ENCODE data around the gene DOC2A. TPM values are rescaled to one million over a fixed set of nuclear protein-coding genes. Genes with fewer than 3 reads are reported as not detected.
"Not testable (repeated sequence)": the region's sequence is repeated elsewhere in the genome, so short reads cannot be mapped to it uniquely, and the experiment has no call there.

DOC2A gene
- total RNA-seq, 2 experiments from 2014 or later, result 0.14 TPM

DNA sequence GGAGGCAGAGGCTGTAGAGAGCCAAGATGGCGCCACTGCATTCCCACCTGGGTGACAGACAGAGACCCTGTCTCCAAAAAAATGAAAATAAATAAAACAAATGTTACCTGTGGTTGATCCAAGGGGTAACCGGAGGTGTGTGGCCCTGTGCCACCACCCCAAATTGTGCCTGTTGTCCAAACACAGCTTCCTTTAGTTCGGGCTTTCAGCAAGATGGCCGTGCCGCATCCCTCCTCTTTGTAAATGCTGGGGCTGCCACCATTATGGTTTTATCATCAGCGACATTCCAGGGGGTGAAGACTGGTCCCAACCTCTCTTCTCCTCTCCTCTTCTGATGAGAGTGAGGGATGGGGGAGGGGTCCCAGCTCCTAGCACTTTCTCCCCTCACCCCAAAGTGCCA, 12.1 kb upstream of the DOC2A start, which contains the start of gene C16orf92:
Gene C16orf92 (plus strand): TSS at position 312 of the 400 bp plus-strand sequence. CDS start 143 bp downstream, outside the sequence.
- ChIA-PET CTCF (interaction anchor here (1.0 to 1.1 kb wide), 2 partner anchors 10 to 331 kb away, joined by 3 read pairs; no protein-coding TSS in a partner anchor), POLR2A (no interaction called here)
- no peaks in the 10 kb centered on the region for H3K36me3 ChIP-seq (ENCODE audit: insufficient read depth, low read length)
- DNase-seq (no peak), ATAC-seq (ENCODE audit: poor library complexity) (no peak)
- no peak within 1 kb of the TSS for H3K4me3 Mint-ChIP-seq
- TF ChIP-seq, protein P1, sequence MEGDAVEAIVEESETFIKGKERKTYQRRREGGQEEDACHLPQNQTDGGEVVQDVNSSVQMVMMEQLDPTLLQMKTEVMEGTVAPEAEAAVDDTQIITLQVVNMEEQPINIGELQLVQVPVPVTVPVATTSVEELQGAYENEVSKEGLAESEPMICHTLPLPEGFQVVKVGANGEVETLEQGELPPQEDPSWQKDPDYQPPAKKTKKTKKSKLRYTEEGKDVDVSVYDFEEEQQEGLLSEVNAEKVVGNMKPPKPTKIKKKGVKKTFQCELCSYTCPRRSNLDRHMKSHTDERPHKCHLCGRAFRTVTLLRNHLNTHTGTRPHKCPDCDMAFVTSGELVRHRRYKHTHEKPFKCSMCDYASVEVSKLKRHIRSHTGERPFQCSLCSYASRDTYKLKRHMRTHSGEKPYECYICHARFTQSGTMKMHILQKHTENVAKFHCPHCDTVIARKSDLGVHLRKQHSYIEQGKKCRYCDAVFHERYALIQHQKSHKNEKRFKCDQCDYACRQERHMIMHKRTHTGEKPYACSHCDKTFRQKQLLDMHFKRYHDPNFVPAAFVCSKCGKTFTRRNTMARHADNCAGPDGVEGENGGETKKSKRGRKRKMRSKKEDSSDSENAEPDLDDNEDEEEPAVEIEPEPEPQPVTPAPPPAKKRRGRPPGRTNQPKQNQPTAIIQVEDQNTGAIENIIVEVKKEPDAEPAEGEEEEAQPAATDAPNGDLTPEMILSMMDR (IDR thresholded peaks at IDR 0.05), result no peak
- H3K27ac ChIP-seq (ENCODE audit: low read depth in 1 of 2, low read length in 2 of 2), result no peak within 1 kb of the TSS
- H3K4me1 Mint-ChIP-seq (ENCODE audit: low read depth), result peaks cover 12% of the 10 kb centered on the region
- peaks cover 14% of the 10 kb centered on the region for H3K27me3 Mint-ChIP-seq
- intact Hi-C loops (cut with DNase I, micrococcal nuclease), result loop anchor here in 1 of 2 experiments (1.0 to 5.0 kb wide), 3 partner anchors 176 to 376 kb away; no protein-coding TSS in a partner anchor
- no peak within 1 kb of the TSS for H3K27ac Mint-ChIP-seq
- H3K4me3 ChIP-seq (ENCODE audit: low read length), result no peak within 1 kb of the TSS
- no peaks in the 10 kb centered on the region for H3K9me3 Mint-ChIP-seq
- H3K36me3 Mint-ChIP-seq (ENCODE audit: low read depth), result no peaks in the 10 kb centered on the region
- H3K4me1 ChIP-seq (ENCODE audit: insufficient read depth, low read length), result peaks cover 13% of the 10 kb centered on the region
- H3K27me3 ChIP-seq (ENCODE audit: control insufficient read depth in 1 of 2, insufficient read depth in 2 of 2, low read length in 2 of 2), result peaks cover 0 to 6% of the 10 kb centered on the region in 2 experiments
- no peaks in the 10 kb centered on the region for H3K9me3 ChIP-seq (ENCODE audit: control insufficient read depth in 1 of 2, insufficient read depth in 1 of 2, low read length in 2 of 2)

DNA sequence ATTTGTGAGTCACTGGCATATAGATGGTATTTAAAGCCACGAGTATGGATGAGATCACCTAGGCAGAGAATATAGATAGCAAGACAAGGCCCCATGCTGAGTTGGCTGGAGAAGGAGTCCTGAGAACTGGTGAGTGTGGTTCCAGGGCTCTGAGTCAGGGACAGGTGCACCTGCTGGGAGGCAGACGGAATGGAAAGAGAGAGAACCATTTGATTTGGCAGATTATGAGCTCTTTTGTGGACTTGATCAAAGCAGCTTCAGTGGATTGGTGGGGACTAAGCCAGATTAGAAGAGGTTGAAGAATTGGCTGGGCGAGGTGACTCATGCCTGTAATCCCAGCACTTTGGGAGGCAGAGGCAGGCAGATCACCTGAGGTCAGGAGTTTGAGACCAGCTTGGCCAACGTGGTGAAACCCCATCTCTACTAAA, 7.9 kb upstream of the DOC2A start:
- Mint-ChIP-seq H3K36me3 (ENCODE audit: low read depth) (no peaks in the 10 kb centered on the region), H3K4me3 (peak overlapping the region; percentile 27), H3K27me3 (peaks cover 4% of the 10 kb centered on the region), H3K9me3 (no peaks in the 10 kb centered on the region), H3K4me1 (ENCODE audit: low read depth) (peaks cover 12% of the 10 kb centered on the region), H3K27ac (no peak overlapping the region)
- TF ChIP-seq, protein P1 (IDR thresholded peaks at IDR 0.05), result no peak
- Histone ChIP-seq H3K4me1 (ENCODE audit: insufficient read depth, low read length) (peaks cover 13% of the 10 kb centered on the region), H3K4me3 (ENCODE audit: low read length) (no peak overlapping the region), H3K9me3 (ENCODE audit: control insufficient read depth in 1 of 2, insufficient read depth in 1 of 2, low read length in 2 of 2) (no peaks in the 10 kb centered on the region), H3K27ac (ENCODE audit: low read depth in 1 of 2, low read length in 2 of 2) (no peak overlapping the region), H3K27me3 (ENCODE audit: control insufficient read depth in 1 of 2, insufficient read depth in 2 of 2, low read length in 2 of 2) (no peaks in the 10 kb centered on the region), H3K36me3 (ENCODE audit: insufficient read depth, low read length) (no peaks in the 10 kb centered on the region)
- intact Hi-C loops (cut with DNase I, micrococcal nuclease), result no loop called here
- CTCF ChIA-PET, result interaction anchor here (0.9 to 1.0 kb wide), 2 partner anchors 14 to 327 kb away, joined by 3 read pairs; no protein-coding TSS in a partner anchor
- no peak for DNase-seq
- no peak for ATAC-seq (ENCODE audit: poor library complexity)
- POLR2A ChIA-PET, result no interaction called here

DNA sequence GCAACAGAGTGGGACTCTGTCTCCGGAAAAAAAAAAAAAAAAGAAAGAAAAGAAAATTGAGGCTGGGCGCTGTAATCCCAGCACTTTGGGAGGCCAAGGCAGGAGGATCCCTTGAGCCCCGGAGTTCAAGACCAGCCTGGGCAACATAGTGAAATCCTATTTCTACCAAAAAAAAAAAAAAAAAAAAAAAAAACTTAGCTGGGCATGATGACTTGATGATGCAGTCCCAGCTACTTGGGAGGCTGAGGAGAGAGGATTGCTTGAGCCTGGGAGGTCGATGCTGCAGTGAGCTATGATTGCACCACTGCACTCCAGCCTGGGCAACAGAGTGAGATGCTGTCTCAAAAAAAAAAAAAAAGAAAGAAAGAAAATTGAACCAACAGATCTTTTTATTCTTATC, 7.1 kb upstream of the DOC2A start:
- H3K9me3 ChIP-seq (ENCODE audit: control insufficient read depth in 1 of 2, insufficient read depth in 1 of 2, low read length in 2 of 2); H3K27ac ChIP-seq (ENCODE audit: low read depth in 1 of 2, low read length in 2 of 2); H3K9me3 Mint-ChIP-seq; intact Hi-C loops (cut with DNase I, micrococcal nuclease); H3K27me3 ChIP-seq (ENCODE audit: control insufficient read depth in 1 of 2, insufficient read depth in 2 of 2, low read length in 2 of 2); H3K27ac Mint-ChIP-seq; H3K4me3 ChIP-seq (ENCODE audit: low read length); H3K36me3 Mint-ChIP-seq (ENCODE audit: low read depth); H3K27me3 Mint-ChIP-seq; POLR2A ChIA-PET; ATAC-seq (ENCODE audit: poor library complexity); H3K36me3 ChIP-seq (ENCODE audit: insufficient read depth, low read length); H3K4me3 Mint-ChIP-seq; DNase-seq: not testable (repeated sequence)
- H3K4me1 Mint-ChIP-seq (ENCODE audit: low read depth), result peaks cover 12% of the 10 kb centered on the region
- H3K4me1 ChIP-seq (ENCODE audit: insufficient read depth, low read length), result peaks cover 13% of the 10 kb centered on the region
- CTCF ChIA-PET, result interaction anchor here (1.0 to 1.1 kb wide), 2 partner anchors 14 to 326 kb away, joined by 3 to 5 read pairs; no protein-coding TSS in a partner anchor

DNA sequence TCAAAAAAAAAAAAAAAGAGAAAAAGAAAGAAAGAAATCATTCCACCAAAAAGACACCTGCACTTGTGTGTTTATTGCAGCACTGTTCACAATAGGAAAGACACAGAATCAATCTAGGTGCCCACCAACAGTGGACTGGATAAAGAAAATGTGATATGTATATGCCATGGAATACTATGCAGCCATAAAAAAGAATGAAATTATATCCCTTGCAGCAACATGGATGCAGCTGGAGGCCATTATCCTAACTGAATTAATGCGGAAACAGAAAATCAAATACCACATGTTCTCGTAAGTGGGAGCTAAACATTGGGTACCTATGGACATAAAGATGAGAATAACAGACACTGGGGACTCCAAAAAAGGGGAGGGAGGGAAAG, 6.4 kb upstream of the DOC2A start:
- peaks cover 12% of the 10 kb centered on the region for H3K4me1 Mint-ChIP-seq (ENCODE audit: low read depth)
- peaks cover 13% of the 10 kb centered on the region for H3K4me1 ChIP-seq (ENCODE audit: insufficient read depth, low read length)
- H3K9me3 ChIP-seq (ENCODE audit: control insufficient read depth in 1 of 2, insufficient read depth in 1 of 2, low read length in 2 of 2), result peaks cover 0 to under 1% of the 10 kb centered on the region in 2 experiments
- H3K36me3 ChIP-seq (ENCODE audit: insufficient read depth, low read length), result no peaks in the 10 kb centered on the region
- ChIA-PET CTCF (interaction anchor here (1.1 kb wide), 1 partner anchor 15 kb away, joined by 5 read pairs; no protein-coding TSS in a partner anchor), POLR2A (no interaction called here)
- no peaks in the 10 kb centered on the region for H3K36me3 Mint-ChIP-seq (ENCODE audit: low read depth)
- TF ChIP-seq, protein P1 (IDR thresholded peaks at IDR 0.05), result no peak
- H3K27me3 ChIP-seq (ENCODE audit: control insufficient read depth in 1 of 2, insufficient read depth in 2 of 2, low read length in 2 of 2), result peaks cover 0 to under 1% of the 10 kb centered on the region in 2 experiments
- peaks cover 4% of the 10 kb centered on the region for H3K27me3 Mint-ChIP-seq
- intact Hi-C loops (cut with DNase I, micrococcal nuclease), result no loop called here
- ATAC-seq (ENCODE audit: poor library complexity) (no peak), DNase-seq (no peak)
- H3K9me3 Mint-ChIP-seq, result no peaks in the 10 kb centered on the region
- no peak overlapping the region for H3K27ac ChIP-seq (ENCODE audit: low read depth in 1 of 2, low read length in 2 of 2)
- no peak overlapping the region for H3K4me3 Mint-ChIP-seq
- H3K4me3 ChIP-seq (ENCODE audit: low read length), result no peak overlapping the region
- no peak overlapping the region for H3K27ac Mint-ChIP-seq

Measured in CD4-positive, alpha-beta T cell (primary cell).